GF-D8 (cell line): ENCODE data around the gene MISFA.
A peak's percentile ranks its signal among the peaks of the same experiment; 100 is the strongest.
"Not testable (repeated sequence)": the region's sequence is repeated elsewhere in the genome, so short reads cannot be mapped to it uniquely, and the experiment has no call there.

Source experiments
- DNase-seq: peaks from one replicate; lab custom pipeline; 2025; lab: John Stamatoyannopoulos, UW

The MISFA gene

GRCh38 chr11:18617688-18618341, 18.2 kb downstream of the MISFA start:
- peak; percentile 19 for DNase-seq

GRCh38 chr11:18618342-18619025, 18.9 kb downstream of the MISFA start:
- DNase-seq: no peak

- DNase-seq: no peak
These were observed 24.1 kb downstream of the MISFA start for GRCh38 chr11:18623707-18624106.

- DNase-seq: no peak
These were observed 24.6 kb downstream of the MISFA start for GRCh38 chr11:18624161-18624560.

GRCh38 chr11:18632841-18633240, 33.3 kb downstream of the MISFA start:
- DNase-seq: no peak

- DNase-seq: no peak
These were observed 33.9 kb downstream of the MISFA start for GRCh38 chr11:18633256-18634139.

- DNase-seq: peak; percentile 84
These were observed 34.8 kb downstream of the MISFA start, which contains the start of gene SPTY2D1 for GRCh38 chr11:18634140-18635032. SPTY2D1 (minus strand) TSS chr11:18634342; CDS start chr11:18634257, 85 bp downstream.

GRCh38 chr11:18641677-18642076, 42.1 kb downstream of the MISFA start:
- no peak for DNase-seq

GRCh38 chr11:18643034-18643433, 43.4 kb downstream of the MISFA start:
- not testable (repeated sequence) for DNase-seq

GRCh38 chr11:18650353-18650752, 50.8 kb downstream of the MISFA start:
- no peak for DNase-seq

GRCh38 chr11:18650859-18651557, 51.4 kb downstream of the MISFA start:
- peak; percentile 7 for DNase-seq
